Measurements from ENCODE around the gene H1-8.

H1-8 gene

DNA sequence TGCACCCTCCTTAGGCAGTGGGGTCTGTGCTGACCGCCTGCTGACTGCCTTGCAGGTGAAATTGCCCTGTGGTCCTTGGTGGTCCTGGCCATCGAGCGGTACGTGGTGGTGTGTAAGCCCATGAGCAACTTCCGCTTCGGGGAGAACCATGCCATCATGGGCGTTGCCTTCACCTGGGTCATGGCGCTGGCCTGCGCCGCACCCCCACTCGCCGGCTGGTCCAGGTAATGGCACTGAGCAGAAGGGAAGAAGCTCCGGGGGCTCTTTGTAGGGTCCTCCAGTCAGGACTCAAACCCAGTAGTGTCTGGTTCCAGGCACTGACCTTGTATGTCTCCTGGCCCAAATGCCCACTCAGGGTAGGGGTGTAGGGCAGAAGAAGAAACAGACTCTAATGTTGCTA is 12.2 kb upstream of the H1-8 start (continued):
- TF ChIP-seq TSHZ1 (tag by site-specific recombination; IDR thresholded peaks at IDR 0.05; ENCODE audit: borderline replicate concordance) = no peak
- TF ChIP-seq SCRT1 (tag by site-specific recombination; IDR thresholded peaks at IDR 0.05; ENCODE audit: borderline replicate concordance) = no peak
- no peak for TF ChIP-seq ZSCAN4 (tag by site-specific recombination; IDR thresholded peaks at IDR 0.05)
- no peak for TF ChIP-seq ZNF514 (tag by site-specific recombination; IDR thresholded peaks at IDR 0.05)
- TF ChIP-seq ZNF23 (tag by site-specific recombination; IDR thresholded peaks at IDR 0.05; ENCODE audit: borderline replicate concordance) = no peak

DNA sequence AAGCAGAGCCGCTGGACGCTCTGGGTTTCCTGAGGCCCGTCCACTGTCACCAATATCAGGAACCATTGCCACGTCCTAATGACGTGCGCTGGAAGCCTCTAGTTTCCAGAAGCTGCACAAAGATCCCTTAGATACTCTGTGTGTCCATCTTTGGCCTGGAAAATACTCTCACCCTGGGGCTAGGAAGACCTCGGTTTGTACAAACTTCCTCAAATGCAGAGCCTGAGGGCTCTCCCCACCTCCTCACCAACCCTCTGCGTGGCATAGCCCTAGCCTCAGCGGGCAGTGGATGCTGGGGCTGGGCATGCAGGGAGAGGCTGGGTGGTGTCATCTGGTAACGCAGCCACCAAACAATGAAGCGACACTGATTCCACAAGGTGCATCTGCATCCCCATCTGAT is 11.3 kb upstream of the H1-8 start:
- Histone ChIP-seq H3K4me1 (ENCODE audit: control insufficient read depth, insufficient read depth, low read length) (no peaks in the 10 kb centered on the region), H3K36me3 (ENCODE audit: control insufficient read depth in 2 of 2, insufficient read depth in 1 of 2, low read length in 2 of 2) (no peaks in the 10 kb centered on the region), H3K27ac (ENCODE audit: extremely low read depth, low read depth, low read length) (no peak overlapping the region), H3K4me3 (ENCODE audit: low read depth, low read length) (no peak overlapping the region), H3K9me3 (ENCODE audit: control insufficient read depth, insufficient read depth, low read depth, low read length) (no peaks in the 10 kb centered on the region)
- TF ChIP-seq, protein P1, sequence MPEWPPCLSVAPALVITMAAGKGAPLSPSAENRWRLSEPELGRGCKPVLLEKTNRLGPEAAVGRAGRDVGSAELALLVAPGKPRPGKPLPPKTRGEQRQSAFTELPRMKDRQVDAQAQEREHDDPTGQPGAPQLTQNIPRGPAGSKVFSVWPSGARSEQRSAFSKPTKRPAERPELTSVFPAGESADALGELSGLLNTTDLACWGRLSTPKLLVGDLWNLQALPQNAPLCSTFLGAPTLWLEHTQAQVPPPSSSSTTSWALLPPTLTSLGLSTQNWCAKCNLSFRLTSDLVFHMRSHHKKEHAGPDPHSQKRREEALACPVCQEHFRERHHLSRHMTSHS (tag by site-specific recombination; IDR thresholded peaks at IDR 0.05) = no peak
- TF ChIP-seq EGR2 (tag by site-specific recombination; IDR thresholded peaks at IDR 0.05; ENCODE audit: low read depth) = no peak
- TF ChIP-seq ZNF433 (tag by site-specific recombination; IDR thresholded peaks at IDR 0.05; ENCODE audit: low read depth) = no peak
- TF ChIP-seq, protein P2, sequence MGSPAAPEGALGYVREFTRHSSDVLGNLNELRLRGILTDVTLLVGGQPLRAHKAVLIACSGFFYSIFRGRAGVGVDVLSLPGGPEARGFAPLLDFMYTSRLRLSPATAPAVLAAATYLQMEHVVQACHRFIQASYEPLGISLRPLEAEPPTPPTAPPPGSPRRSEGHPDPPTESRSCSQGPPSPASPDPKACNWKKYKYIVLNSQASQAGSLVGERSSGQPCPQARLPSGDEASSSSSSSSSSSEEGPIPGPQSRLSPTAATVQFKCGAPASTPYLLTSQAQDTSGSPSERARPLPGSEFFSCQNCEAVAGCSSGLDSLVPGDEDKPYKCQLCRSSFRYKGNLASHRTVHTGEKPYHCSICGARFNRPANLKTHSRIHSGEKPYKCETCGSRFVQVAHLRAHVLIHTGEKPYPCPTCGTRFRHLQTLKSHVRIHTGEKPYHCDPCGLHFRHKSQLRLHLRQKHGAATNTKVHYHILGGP (tag by site-specific recombination; IDR thresholded peaks at IDR 0.05) = no peak
- TF ChIP-seq ZNF202 (tag by site-specific recombination; IDR thresholded peaks at IDR 0.05; ENCODE audit: borderline replicate concordance) = no peak
- no peak for TF ChIP-seq ZNF660 (tag by site-specific recombination; IDR thresholded peaks at IDR 0.05)
- TF ChIP-seq, protein P3, sequence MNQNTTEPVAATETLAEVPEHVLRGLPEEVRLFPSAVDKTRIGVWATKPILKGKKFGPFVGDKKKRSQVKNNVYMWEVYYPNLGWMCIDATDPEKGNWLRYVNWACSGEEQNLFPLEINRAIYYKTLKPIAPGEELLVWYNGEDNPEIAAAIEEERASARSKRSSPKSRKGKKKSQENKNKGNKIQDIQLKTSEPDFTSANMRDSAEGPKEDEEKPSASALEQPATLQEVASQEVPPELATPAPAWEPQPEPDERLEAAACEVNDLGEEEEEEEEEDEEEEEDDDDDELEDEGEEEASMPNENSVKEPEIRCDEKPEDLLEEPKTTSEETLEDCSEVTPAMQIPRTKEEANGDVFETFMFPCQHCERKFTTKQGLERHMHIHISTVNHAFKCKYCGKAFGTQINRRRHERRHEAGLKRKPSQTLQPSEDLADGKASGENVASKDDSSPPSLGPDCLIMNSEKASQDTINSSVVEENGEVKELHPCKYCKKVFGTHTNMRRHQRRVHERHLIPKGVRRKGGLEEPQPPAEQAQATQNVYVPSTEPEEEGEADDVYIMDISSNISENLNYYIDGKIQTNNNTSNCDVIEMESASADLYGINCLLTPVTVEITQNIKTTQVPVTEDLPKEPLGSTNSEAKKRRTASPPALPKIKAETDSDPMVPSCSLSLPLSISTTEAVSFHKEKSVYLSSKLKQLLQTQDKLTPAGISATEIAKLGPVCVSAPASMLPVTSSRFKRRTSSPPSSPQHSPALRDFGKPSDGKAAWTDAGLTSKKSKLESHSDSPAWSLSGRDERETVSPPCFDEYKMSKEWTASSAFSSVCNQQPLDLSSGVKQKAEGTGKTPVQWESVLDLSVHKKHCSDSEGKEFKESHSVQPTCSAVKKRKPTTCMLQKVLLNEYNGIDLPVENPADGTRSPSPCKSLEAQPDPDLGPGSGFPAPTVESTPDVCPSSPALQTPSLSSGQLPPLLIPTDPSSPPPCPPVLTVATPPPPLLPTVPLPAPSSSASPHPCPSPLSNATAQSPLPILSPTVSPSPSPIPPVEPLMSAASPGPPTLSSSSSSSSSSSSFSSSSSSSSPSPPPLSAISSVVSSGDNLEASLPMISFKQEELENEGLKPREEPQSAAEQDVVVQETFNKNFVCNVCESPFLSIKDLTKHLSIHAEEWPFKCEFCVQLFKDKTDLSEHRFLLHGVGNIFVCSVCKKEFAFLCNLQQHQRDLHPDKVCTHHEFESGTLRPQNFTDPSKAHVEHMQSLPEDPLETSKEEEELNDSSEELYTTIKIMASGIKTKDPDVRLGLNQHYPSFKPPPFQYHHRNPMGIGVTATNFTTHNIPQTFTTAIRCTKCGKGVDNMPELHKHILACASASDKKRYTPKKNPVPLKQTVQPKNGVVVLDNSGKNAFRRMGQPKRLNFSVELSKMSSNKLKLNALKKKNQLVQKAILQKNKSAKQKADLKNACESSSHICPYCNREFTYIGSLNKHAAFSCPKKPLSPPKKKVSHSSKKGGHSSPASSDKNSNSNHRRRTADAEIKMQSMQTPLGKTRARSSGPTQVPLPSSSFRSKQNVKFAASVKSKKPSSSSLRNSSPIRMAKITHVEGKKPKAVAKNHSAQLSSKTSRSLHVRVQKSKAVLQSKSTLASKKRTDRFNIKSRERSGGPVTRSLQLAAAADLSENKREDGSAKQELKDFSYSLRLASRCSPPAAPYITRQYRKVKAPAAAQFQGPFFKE (tag by site-specific recombination; IDR thresholded peaks at IDR 0.05; ENCODE audit: borderline replicate concordance) = no peak
- no peak for TF ChIP-seq ZNF629 (tag by site-specific recombination; IDR thresholded peaks at IDR 0.05)
- no peak for TF ChIP-seq TSHZ1 (tag by site-specific recombination; IDR thresholded peaks at IDR 0.05; ENCODE audit: borderline replicate concordance)
- no peak for TF ChIP-seq ZNF837 (tag by site-specific recombination; IDR thresholded peaks at IDR 0.05)
- no peak for TF ChIP-seq ZNF426 (tag by site-specific recombination; IDR thresholded peaks at IDR 0.05)
- no peak for TF ChIP-seq ZNF266 (tag by site-specific recombination; IDR thresholded peaks at IDR 0.05; ENCODE audit: low read depth)
- TF ChIP-seq ZNF510 (tag by site-specific recombination; IDR thresholded peaks at IDR 0.05; ENCODE audit: insufficient replicate concordance) = no peak
- POLR2A ChIA-PET = no interaction called here
- CTCF ChIA-PET = no interaction called here
